Stimulated activated CD4-positive, alpha-beta T cell treated with anti-CD3 and anti-CD28 coated beads, Interleukin-1b, Interleukin-23, amount 100 ng/mL, for 1 hour (primary cell): ENCODE data around the gene ZNF70.

ENCODE experiments used
- DNase-seq, 2 donors: peaks; one replicate each; pipeline ENCODE4 v3.0.0-alpha.2; 2020; ENCODE audit warnings: low read depth in 2 of 2

Gene ZNF70

DNA sequence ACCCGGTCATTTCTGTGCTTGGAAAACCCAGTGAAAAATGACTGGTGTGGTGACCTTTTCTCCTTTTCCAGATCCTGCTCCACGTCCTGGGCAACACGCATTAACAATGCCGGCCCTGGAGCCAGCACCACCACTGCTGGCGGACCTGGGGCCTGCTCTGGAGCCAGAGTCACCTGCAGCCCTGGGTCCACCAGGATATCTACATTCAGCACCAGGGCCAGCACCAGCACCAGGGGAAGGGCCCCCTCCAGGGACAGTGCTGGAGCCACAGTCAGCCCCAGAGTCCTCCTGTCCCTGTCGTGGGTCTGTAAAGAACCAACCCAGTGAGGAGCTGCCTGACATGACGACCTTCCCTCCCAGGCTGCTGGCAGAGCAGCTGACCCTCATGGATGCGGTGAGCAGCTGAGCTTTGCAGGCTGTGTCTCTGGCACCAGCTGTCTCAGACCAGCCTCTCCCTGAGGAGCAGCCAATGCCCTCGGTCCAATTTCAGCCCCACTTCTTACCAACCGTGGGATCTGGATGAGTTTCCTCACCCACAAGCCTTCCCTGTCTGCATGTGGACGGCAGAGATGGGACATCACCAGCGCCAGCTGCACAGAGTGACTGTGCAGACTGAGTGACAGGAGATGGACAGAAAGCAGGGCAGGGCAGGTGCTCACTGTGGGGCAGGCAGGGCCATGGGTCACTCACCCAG lies 58.2 kb downstream of the ZNF70 start:
- DNase-seq = no peak

DNA sequence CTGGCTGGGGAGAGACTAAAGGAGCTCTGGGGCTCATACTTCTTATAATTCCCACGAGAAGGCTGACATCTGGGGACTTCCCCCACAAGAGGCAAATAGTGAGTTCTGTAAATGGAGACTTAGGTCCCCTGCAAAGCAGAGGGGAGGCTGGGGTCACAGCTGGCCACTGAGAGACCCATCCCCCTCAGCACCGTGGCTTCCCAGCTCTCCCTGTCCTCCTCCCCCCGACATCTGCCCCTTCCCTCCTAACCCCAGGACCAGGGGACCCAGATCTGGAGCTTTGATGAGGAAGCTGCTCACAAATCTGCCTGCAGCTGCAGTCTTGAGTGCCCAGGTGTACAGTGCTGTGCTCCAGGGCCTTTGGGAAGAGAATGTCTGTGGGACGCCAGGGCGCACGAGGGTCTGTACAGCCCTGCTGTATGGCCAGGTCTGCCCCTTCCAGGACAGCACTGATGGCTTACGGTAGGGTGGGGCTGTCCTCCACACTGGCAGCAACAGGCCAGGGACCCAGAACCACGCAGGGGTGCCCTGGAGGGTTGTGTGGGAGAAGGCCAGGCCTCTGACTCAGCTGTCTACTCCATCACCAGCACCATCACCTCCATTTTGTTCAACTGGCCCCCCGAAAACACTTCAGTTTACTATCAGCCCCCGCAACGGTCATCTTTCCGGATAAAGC lies 59.0 kb downstream of the ZNF70 start:
- no peak for DNase-seq

- no peak for DNase-seq
Measured at GRCh38 chr22:23690713-23691112, 60.2 kb downstream of the ZNF70 start, which contains the start of gene RGL4. Gene RGL4, plus strand, starts transcription at chr22:23691013. Its CDS starts 1,018 bp downstream, at chr22:23692031.

GRCh38 chr22:23689414-23689813 lies 61.5 kb downstream of the ZNF70 start:
- no peak for DNase-seq
